Adrenal gland (tissue), 5 donors: Measurements from ENCODE around the gene NAA10.

Source experiments
- POLR2A ChIP-seq, 2 donors: fragments of 450-650 bp; IDR thresholded peaks; one replicate each; pipeline ENCODE4 v1.6.1; 2017; ENCODE audit warnings: antibody characterized with exemption in 2 of 2, mild to moderate bottlenecking in 2 of 2, moderate library complexity in 1 of 2
- TF ChIP-seq, protein P1 (sequence below), 6 experiments: fragments of 450-650 bp in 4 of 6; fragments of 200-600 bp in 2 of 6; sonication (generic) in 1 of 6; IDR thresholded peaks; 1 replicate in 5 of 6; 2 replicates in 1 of 6; pipeline versions ENCODE4 v1.5.1 to v1.8.0; 2016 to 2021; ENCODE audit warnings: antibody characterized with exemption in 6 of 6, mild to moderate bottlenecking in 2 of 6, moderate library complexity in 1 of 6
- donor health status: DM: no; HTN: no; CAD: no.

DNA sequence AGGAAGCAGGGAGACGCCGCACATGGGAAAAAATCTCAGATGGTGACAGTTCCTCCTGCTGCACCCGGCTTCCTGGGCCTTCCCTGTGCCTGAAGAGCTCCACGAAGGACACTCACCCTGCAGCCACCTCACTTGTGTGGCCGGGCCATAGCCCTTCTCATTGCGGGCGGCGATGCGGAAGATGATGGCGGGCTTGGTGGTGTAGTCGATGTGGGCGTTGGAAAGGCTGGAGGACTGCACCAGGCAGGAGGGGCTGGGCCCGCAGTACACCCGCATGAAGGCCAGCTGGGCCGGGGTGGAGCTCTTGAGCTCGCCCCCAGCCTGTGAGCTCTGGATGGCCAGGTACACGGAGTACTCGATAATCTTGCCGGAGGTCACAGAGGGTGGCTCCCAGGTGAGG is 15.3 kb upstream of the NAA10 start:
- no peak for TF ChIP-seq POLR2A (IDR thresholded peaks at IDR 0.05)
- TF ChIP-seq, protein P1, sequence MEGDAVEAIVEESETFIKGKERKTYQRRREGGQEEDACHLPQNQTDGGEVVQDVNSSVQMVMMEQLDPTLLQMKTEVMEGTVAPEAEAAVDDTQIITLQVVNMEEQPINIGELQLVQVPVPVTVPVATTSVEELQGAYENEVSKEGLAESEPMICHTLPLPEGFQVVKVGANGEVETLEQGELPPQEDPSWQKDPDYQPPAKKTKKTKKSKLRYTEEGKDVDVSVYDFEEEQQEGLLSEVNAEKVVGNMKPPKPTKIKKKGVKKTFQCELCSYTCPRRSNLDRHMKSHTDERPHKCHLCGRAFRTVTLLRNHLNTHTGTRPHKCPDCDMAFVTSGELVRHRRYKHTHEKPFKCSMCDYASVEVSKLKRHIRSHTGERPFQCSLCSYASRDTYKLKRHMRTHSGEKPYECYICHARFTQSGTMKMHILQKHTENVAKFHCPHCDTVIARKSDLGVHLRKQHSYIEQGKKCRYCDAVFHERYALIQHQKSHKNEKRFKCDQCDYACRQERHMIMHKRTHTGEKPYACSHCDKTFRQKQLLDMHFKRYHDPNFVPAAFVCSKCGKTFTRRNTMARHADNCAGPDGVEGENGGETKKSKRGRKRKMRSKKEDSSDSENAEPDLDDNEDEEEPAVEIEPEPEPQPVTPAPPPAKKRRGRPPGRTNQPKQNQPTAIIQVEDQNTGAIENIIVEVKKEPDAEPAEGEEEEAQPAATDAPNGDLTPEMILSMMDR (IDR thresholded peaks at IDR 0.05), result no peak
